PC-3 (cell line): ENCODE measurements around the gene RPLP1.

ENCODE experiments used
- EZH2 ChIP-seq: fragments of 300-600 bp; sonication (generic); IDR thresholded peaks from one replicate; pipeline ENCODE4 v1.6.1; 2017; ENCODE audit warnings: antibody characterized with exemption, mild to moderate bottlenecking, low read length; ENCODE audit not compliant: unreplicated experiment
- TF ChIP-seq, protein P1 (sequence below): fragments of 300-600 bp; sonication (generic); conservative IDR thresholded peaks from 2 replicates; pipeline ENCODE4 v1.5.1; 2017; ENCODE audit warnings: antibody characterized with exemption, low read depth, mild to moderate bottlenecking, low read length

DNA sequence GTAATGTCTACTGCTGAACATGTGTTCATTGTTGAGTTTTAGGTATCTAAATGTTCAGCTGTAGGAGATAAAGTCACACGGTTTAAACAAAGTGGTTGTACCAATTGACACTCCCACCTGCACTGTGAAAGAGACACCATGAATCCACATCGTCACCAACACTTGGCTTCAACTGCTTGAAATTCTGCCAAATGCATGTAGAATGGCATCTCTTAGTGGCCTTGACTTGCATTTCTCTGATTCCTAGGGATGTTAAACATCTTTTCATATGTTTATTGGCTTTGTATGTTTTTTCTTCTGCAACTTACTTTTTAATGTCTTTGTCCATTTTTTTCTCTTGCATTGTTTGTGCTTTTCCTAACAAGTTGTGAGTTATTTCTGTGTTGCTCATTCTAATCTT is 43.4 kb downstream of the RPLP1 start:
- TF ChIP-seq EZH2 = no peak
- TF ChIP-seq, protein P1, sequence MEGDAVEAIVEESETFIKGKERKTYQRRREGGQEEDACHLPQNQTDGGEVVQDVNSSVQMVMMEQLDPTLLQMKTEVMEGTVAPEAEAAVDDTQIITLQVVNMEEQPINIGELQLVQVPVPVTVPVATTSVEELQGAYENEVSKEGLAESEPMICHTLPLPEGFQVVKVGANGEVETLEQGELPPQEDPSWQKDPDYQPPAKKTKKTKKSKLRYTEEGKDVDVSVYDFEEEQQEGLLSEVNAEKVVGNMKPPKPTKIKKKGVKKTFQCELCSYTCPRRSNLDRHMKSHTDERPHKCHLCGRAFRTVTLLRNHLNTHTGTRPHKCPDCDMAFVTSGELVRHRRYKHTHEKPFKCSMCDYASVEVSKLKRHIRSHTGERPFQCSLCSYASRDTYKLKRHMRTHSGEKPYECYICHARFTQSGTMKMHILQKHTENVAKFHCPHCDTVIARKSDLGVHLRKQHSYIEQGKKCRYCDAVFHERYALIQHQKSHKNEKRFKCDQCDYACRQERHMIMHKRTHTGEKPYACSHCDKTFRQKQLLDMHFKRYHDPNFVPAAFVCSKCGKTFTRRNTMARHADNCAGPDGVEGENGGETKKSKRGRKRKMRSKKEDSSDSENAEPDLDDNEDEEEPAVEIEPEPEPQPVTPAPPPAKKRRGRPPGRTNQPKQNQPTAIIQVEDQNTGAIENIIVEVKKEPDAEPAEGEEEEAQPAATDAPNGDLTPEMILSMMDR = no peak
